ENCODE results near the gene LASP1.

- TF ChIP-seq POLR2A (IDR thresholded peaks at IDR 0.05; ENCODE audit: extremely low read depth, insufficient read length): no peak
- no peak for TF ChIP-seq MYC (IDR thresholded peaks at IDR 0.05; ENCODE audit: low read depth, low read length)
- no peak for TF ChIP-seq CTCF (IDR thresholded peaks at IDR 0.05; ENCODE audit: low read depth, low read length)
- TF ChIP-seq, protein P1, sequence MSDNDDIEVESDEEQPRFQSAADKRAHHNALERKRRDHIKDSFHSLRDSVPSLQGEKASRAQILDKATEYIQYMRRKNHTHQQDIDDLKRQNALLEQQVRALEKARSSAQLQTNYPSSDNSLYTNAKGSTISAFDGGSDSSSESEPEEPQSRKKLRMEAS (IDR thresholded peaks at IDR 0.05; ENCODE audit: low read depth, low read length): no peak
Observed at GRCh38 chr17:38960402-38960801, 90.5 kb downstream of the LASP1 start.
